ENCODE measurements around the gene GATA6. TPM values are rescaled to one million over a fixed set of nuclear protein-coding genes. Genes with fewer than 3 reads are reported as not detected.

GATA6 gene
- total and polyA plus RNA-seq, 7 donors = 0.27 to 0.92 (median 0.53) TPM

GRCh38 chr18:22230471-22230945, 61.1 kb downstream of the GATA6 start:
- ATAC-seq (no peak), DNase-seq (no peak)
- Histone ChIP-seq H3K4me1 (no peaks in the 10 kb centered on the region), H3K27me3 (ENCODE audit: insufficient read depth in 3 of 3, low read length in 2 of 3) (peaks cover 0 to 6% (median 0%) of the 10 kb centered on the region in 3 donors), H3K9me3 (no peaks in the 10 kb centered on the region), H3K4me3 (no peak overlapping the region), H3K27ac (no peak overlapping the region), H3K36me3 (ENCODE audit: insufficient read depth in 1 of 2, low read depth in 1 of 2) (no peaks in the 10 kb centered on the region)
- 84 to 89% (median 86%) methylated on average over 12 of the region's 12 CpGs for WGBS, 3 donors
- TF ChIP-seq CTCF (IDR thresholded peaks at IDR 0.05) = no peak
- intact Hi-C loops (cut with DNase I) = no loop called here

- DNase-seq (no peak), ATAC-seq (no peak)
- WGBS, 3 donors = 69 to 79% (median 78%) methylated on average over 8 of the region's 8 CpGs
- no peak for TF ChIP-seq CTCF (IDR thresholded peaks at IDR 0.05)
- Histone ChIP-seq H3K4me1 (no peaks in the 10 kb centered on the region), H3K27me3 (ENCODE audit: insufficient read depth in 3 of 3, low read length in 2 of 3) (peaks cover 0 to 6% (median 2%) of the 10 kb centered on the region in 3 donors), H3K36me3 (ENCODE audit: insufficient read depth in 1 of 2, low read depth in 1 of 2) (no peaks in the 10 kb centered on the region), H3K27ac (no peak overlapping the region), H3K4me3 (no peak overlapping the region), H3K9me3 (no peaks in the 10 kb centered on the region)
- intact Hi-C loops (cut with DNase I) = no loop called here
These were observed 63.9 kb downstream of the GATA6 start for GRCh38 chr18:22233266-22233665.

GRCh38 chr18:22238036-22238435, 68.6 kb downstream of the GATA6 start:
- H3K4me3 ChIP-seq = no peak overlapping the region
- no peaks in the 10 kb centered on the region for H3K9me3 ChIP-seq
- no peak for DNase-seq
- 81 to 89% (median 88%) methylated on average over 6 of the region's 6 CpGs for WGBS, 3 donors
- no peaks in the 10 kb centered on the region for H3K4me1 ChIP-seq
- H3K27ac ChIP-seq = no peak overlapping the region
- H3K27me3 ChIP-seq (ENCODE audit: insufficient read depth in 3 of 3, low read length in 2 of 3) = peaks cover 0 to 2% (median 0%) of the 10 kb centered on the region in 3 donors
- H3K36me3 ChIP-seq (ENCODE audit: insufficient read depth in 1 of 2, low read depth in 1 of 2) = no peaks in the 10 kb centered on the region
- no peak for ATAC-seq
- TF ChIP-seq CTCF (IDR thresholded peaks at IDR 0.05) = no peak
- intact Hi-C loops (cut with DNase I) = loop anchor here in 1 of 2 donors (5.0 kb wide), 1 partner anchor 59 kb away; no protein-coding TSS in a partner anchor

- H3K27ac ChIP-seq = no peak overlapping the region
- WGBS, 3 donors = 66 to 77% (median 72%) methylated on average over 6 of the region's 6 CpGs
- no peak for DNase-seq
These were observed 69.3 kb downstream of the GATA6 start for GRCh38 chr18:22238681-22239080.

More at GRCh38 chr18:22238681-22239080, 69.3 kb downstream of the GATA6 start:
- Histone ChIP-seq H3K36me3 (ENCODE audit: insufficient read depth in 1 of 2, low read depth in 1 of 2) (no peaks in the 10 kb centered on the region), H3K4me3 (no peak overlapping the region), H3K4me1 (no peaks in the 10 kb centered on the region), H3K27me3 (ENCODE audit: insufficient read depth in 3 of 3, low read length in 2 of 3) (peaks cover 0 to 2% (median 0%) of the 10 kb centered on the region in 3 donors), H3K9me3 (no peaks in the 10 kb centered on the region)
- ATAC-seq = no peak
- no peak for TF ChIP-seq CTCF (IDR thresholded peaks at IDR 0.05)
- intact Hi-C loops (cut with DNase I) = loop anchor here in 1 of 2 donors (5.0 kb wide), 1 partner anchor 59 kb away; no protein-coding TSS in a partner anchor
